Measurements from ENCODE around the gene KIF5A. TPM values are rescaled to one million over a fixed set of nuclear protein-coding genes. Genes with fewer than 3 reads are reported as not detected.

KIF5A gene
- total and polyA plus RNA-seq, 2 of the 13 experiments (the other 11 are each of a cell fraction or from before 2014, with no cell fraction given) = 1.6 to 11.9 TPM

GRCh38 chr12:57620245-57620935 is 70.5 kb downstream of the KIF5A start:
- no peaks in the 10 kb centered on the region for H3K9me3 ChIP-seq (ENCODE audit: low read length)
- H3K9ac ChIP-seq (ENCODE audit: insufficient read depth, low read depth, low read length) = no peak overlapping the region
- intact Hi-C loops (cut with micrococcal nuclease; ENCODE audit: unreplicated experiment) = loop anchor here (5.0 kb wide), 1 partner anchor 98 kb away; the partner anchor contains the start of genes DDIT3 and MBD6
- no peak overlapping the region for H2AFZ ChIP-seq (ENCODE audit: low read length)
- WGBS (ENCODE audit: low lambda C conversion rate) = 22% methylated on average over 10 of the region's 13 CpGs
- TF ChIP-seq ZEB1 (IDR thresholded peaks at IDR 0.05; ENCODE audit: insufficient replicate concordance, low read depth) (peak; percentile 60), ZNF674 (CRISPR knock-in tag; IDR thresholded peaks at IDR 0.05; ENCODE audit: low read depth) (no peak), ZNF883 (CRISPR knock-in tag; IDR thresholded peaks at IDR 0.05; ENCODE audit: not compliant biosample characterization) (no peak), GABPB1 (CRISPR knock-in tag; IDR thresholded peaks at IDR 0.05) (0 out of 2 replicates have a peak, but pooled peaks have one; percentile 17), TEAD3 (CRISPR knock-in tag; optimal IDR thresholded peaks at IDR 0.05; ENCODE audit: borderline replicate concordance) (peak; percentile 3), EZH2 (conservative IDR thresholded peaks at IDR 0.05; ENCODE audit: low read depth, low read length) (peak; percentile 43; the same call in 1 of the 2 replicates)
- CTCF ChIA-PET (ENCODE audit: low intra/inter-chr PET ratio, low total read pairs) = interaction anchor here (1.5 to 4.2 kb wide), 2 partner anchors 36 to 40 kb away, joined by 4 to 53 read pairs; no protein-coding TSS in a partner anchor
- no peak for DNase-seq (ENCODE audit: low spot score)
- H3K4me2 ChIP-seq (ENCODE audit: low read depth, low read length) = peak overlapping the region; percentile 85
- peaks cover 16 to 50% of the 10 kb centered on the region in 2 experiments for H3K27me3 ChIP-seq (ENCODE audit: control insufficient read depth in 1 of 2, insufficient read depth in 2 of 2, low read length in 2 of 2)
- H3K4me3 ChIP-seq (replicated peaks in 1 of 3; ENCODE audit: insufficient read depth in 1 of 3, low read depth in 2 of 3, low read length in 3 of 3) = peak overlapping the region in 1 of 3 experiments; percentile 70; a peak in 1 of 6 replicates
- no peaks in the 10 kb centered on the region for H3K36me3 ChIP-seq (replicated peaks in 1 of 2; ENCODE audit: control insufficient read depth in 1 of 2, insufficient read depth in 2 of 2, low read length in 2 of 2)
- no peak for ATAC-seq
- H3K79me2 ChIP-seq (ENCODE audit: insufficient read depth, low read length) = no peaks in the 10 kb centered on the region
- POLR2A ChIA-PET = interaction anchor here (0.6 to 2.7 kb wide), 6 partner anchors 9 to 100 kb away, joined by 3 to 19 read pairs (median 6); partner anchors contain the start of genes ARHGEF25 and DDIT3
- no peak overlapping the region for H3K27ac ChIP-seq (ENCODE audit: extremely low read length, insufficient read depth, low read length)
- in situ Hi-C loops (cut with HindIII; ENCODE audit: extremely low pct_ligation_motif_present, low pct_unique_long_range_greater_than_20kb) = loop anchor here (5.0 kb wide), 1 partner anchor 38 kb away; no protein-coding TSS in a partner anchor
- FAIRE-seq = no peak
- no TSS peak for BruUV-seq (replicated peaks)
- H4K20me1 ChIP-seq (ENCODE audit: insufficient read depth, low read length) = no peaks in the 10 kb centered on the region
- peaks cover 35% of the 10 kb centered on the region for H3K4me1 ChIP-seq (ENCODE audit: insufficient read depth, low read length)
